T-helper 9 cell (primary cell): ENCODE measurements around the gene CMSS1.

Experiments
- DNase-seq: peaks from one replicate; pipeline ENCODE4 v3.0.0-alpha.2; 2020

The CMSS1 gene

DNA sequence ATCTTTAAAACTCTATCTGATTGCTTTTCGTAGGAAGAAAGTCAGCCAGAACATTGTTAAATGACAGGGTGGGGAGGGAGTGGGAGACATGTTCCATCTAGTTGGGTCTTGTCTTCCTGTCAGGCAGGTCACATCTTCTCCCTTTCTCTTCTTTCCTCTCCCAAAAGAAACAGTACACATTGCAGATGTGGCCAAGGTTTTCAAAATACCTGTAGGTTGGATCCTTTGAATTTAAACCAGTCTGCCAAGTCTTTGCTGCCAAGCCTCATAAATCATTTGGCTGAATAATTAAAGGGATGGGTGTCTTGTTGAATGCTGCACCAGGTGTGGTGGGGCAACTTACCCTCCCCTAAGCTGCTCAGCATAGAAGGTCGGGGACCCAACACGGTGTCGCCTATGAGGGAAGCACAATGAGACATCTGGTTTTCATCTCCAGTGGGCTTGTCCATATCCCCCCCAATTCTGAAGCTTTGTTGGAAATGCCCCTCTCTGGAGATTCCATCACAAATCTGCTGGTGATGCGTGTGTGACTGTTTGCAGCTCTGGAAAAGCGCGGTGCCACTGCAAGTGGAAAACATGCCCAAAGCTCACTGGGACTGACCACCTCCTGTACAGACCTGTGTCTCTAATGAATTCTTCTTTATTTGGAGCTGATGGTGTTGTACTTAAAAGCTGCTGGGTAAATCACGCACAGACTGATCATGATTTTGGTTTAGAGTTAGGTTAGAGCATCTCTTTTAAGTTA is 184.0 kb downstream of the CMSS1 start:
- no peak for DNase-seq

- DNase-seq = no peak
Measured at GRCh38 chr3:100002599-100003350, 185.1 kb downstream of the CMSS1 start.

GRCh38 chr3:100003609-100004503 is 186.2 kb downstream of the CMSS1 start:
- no peak for DNase-seq

GRCh38 chr3:100004931-100005330 is 187.3 kb downstream of the CMSS1 start:
- DNase-seq = no peak

- DNase-seq = no peak
Measured at GRCh38 chr3:100005665-100006393, 188.2 kb downstream of the CMSS1 start.

DNA sequence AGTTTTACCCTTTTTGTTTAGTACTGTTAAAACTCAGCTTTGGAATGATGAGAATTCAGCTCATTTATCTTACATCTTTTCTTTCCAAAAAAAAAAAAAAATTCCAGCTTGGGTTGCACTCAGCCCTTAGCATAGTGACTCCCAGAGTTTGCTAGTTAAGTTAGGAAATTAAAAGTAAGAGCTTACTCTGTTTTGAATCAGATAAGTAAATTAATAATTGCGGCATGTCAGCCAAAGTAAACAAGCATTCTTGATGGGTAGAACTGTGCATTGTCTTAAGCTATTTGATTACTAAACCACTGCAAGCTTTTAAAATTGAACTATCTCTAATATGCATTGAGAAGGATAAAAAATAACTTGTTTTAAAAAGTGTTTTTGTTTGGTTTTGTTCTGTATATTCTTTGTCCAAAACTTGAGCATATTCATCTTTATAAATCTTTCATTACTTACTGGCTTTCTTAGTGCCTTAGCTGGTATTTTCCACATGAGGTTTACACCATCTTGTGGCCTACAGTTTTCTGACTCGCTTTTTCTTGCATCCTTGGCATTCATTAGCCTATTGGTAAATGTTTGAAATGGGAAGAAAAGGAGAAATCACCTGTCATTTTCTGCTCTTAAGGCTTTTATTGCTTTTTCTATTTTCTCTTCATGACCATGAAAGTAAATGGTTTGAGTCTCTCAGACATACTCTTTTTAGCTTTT is 189.1 kb downstream of the CMSS1 start:
- no peak for DNase-seq

- DNase-seq = no peak
Measured at GRCh38 chr3:100007313-100007712, 189.7 kb downstream of the CMSS1 start.

- no peak for DNase-seq
Measured at GRCh38 chr3:100008081-100008698, 190.5 kb downstream of the CMSS1 start.

DNA sequence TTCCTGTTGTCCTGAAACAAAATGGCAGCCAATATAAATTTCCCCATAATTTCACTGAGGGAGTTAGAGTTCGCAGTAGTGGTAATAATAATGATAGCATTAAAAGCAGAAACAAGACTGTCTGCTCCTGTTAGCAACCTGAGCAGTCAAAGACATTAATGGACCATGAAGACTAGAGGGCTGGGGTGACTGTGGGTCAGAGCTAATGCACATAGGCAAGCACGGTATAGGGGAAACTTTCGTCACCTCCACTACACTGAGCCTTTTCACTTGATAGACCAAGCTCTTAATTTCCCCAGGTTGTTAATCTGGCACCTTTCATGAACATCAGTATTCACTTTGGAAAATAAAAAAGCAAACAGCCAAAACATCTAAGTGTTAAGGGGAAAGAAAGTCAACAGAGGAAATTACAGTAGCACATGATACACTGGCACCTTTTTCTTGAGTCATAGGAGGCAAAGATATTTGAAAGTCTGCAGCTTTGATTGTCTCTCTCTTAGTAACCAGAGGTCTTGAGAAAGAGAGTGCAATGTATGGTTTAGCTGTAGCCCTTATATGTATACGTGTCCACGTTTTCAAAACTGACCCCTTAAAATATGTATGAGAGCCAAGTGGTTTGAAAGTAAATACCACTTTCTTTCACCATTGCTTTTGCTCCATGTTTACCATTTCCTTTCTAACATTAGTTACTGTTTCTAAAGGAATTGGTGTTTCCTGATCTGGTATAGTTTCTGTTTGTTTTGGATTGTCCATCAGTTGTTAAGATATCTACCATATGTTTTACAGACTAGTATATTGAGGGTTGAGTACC is 191.8 kb downstream of the CMSS1 start:
- DNase-seq = no peak

DNA sequence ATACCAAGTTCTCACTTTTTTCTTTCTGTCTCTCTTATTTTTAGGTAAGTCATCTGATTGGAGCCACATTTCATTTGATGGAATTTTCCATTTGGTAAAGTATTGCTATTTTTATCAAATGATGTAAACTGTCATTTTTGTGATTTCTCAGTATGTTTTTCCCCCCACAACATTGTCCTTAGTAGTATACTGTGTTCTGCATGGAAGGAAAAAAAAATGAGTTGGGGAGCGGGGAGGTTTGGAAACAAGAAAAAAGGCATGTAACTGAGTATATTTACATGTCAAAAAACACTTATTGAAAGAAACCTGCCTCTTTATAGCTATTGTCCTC is 192.4 kb downstream of the CMSS1 start:
- no peak for DNase-seq

GRCh38 chr3:100018806-100019205 is 201.1 kb downstream of the CMSS1 start:
- no peak for DNase-seq

GRCh38 chr3:100019719-100020118 is 202.1 kb downstream of the CMSS1 start:
- DNase-seq = no peak

DNA sequence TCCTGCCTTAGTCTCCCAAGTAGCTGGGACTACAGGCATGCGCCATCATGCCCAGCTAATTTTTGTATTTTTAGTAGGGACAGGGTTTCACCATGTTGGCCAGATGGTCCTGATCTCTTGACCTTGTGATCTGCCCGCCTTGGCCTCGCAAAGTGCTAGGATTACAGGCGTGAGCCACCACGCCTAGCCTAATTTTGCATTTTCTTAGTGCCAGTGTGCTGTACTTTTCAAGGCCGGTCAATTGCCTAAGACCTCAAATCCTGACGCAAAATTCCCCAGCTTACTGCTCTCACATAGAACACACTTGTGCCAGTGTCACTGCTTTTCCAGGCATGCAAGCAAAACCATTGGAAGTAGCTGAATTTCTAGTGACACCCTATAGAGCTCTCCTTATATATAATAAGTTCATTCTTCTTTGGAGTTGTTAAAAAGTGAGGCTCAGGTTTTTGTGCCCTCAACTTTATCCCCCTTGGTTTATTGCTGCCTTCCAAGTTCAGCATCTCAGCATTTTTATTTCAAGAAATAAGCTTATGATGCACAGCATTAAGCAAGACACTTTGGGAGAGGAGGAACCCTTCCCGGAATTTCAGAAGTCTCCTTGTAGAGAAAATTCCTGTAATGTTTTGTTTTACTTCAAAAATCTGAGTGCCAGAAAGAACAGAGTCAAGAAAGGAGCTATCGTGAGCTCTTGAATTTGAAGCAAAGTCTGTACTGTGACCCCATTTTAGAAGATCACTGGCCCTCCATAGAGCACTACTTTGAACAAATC is 203.4 kb downstream of the CMSS1 start:
- no peak for DNase-seq

DNA sequence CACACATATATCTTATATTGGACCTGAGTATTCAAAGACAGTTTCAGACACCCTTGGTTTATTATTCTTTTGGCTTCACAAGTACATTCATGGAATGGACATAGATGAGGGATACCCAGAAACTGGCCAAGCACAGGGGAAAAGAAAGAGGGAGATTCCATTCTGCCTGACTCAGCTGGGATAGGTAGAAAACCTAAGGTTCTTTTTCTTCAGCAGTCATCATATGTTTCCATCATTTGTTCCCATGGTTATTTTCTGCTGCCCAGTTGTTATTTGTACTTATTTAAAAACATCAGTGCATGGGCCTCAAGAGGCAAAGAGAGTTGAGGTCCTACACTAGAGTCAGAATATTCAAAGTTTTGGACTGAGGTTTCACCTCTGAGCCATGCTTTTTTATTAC is 204.8 kb downstream of the CMSS1 start:
- DNase-seq = no peak

GRCh38 chr3:100023150-100023549 is 205.5 kb downstream of the CMSS1 start:
- no peak for DNase-seq

- DNase-seq = no peak
Measured at GRCh38 chr3:100023595-100023994, 205.9 kb downstream of the CMSS1 start.

- DNase-seq = no peak
Measured at GRCh38 chr3:100024520-100025303, 207.1 kb downstream of the CMSS1 start.

- DNase-seq = no peak
Measured at GRCh38 chr3:100027321-100027720, 209.7 kb downstream of the CMSS1 start.

GRCh38 chr3:100029052-100029451 is 211.4 kb downstream of the CMSS1 start:
- DNase-seq = no peak
